ENCODE results near the gene ATP4B.

The ATP4B gene

DNA sequence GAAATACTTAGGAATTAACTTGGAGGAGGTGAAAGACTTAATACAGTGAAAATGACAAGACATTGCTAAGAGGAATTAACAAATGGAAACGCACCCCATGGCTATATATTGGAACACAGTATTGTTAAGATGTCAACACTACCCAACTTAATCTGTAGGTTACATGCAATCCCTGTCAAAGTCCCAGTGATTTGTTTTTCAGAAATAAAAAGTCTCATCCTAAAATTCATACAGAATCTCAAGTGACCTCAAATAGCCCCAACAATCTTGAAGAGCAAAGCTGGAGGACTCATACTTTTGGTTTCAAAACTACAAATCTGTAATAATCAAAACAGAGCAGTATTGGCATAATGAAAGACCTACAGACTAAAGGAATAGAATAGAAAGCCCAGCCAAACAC, 13.2 kb downstream of the ATP4B start:
- H3K14ac ChIP-seq (ENCODE audit: low read length in 2 of 2) = no peak overlapping the region
- peaks cover 20 to 22% of the 10 kb centered on the region in 2 experiments for H3K36me3 ChIP-seq (ENCODE audit: control insufficient read depth in 1 of 2, insufficient read depth in 2 of 2, low read depth in 1 of 2, low read length in 2 of 2)
- H3K27me3 ChIP-seq (ENCODE audit: control insufficient read depth in 1 of 2, insufficient read depth in 1 of 2, low read length in 2 of 2) = no peaks in the 10 kb centered on the region
- WGBS = 92% methylated on average over 1 of the region's 1 CpG
- H2BK5ac ChIP-seq (ENCODE audit: low read depth, low read length, poor library complexity, severe bottlenecking) = no peak overlapping the region
- H2AFZ ChIP-seq (ENCODE audit: low read depth, low read length) = no peak overlapping the region
- no peak overlapping the region for H3K9ac ChIP-seq (ENCODE audit: low read length)
- H3K9me3 ChIP-seq (ENCODE audit: control insufficient read depth, low read length) = no peaks in the 10 kb centered on the region
- no peak overlapping the region for H3K18ac ChIP-seq (ENCODE audit: low read depth in 1 of 2, low read length in 2 of 2)
- H4K8ac ChIP-seq (ENCODE audit: low read length) = no peak overlapping the region
- H3K23ac ChIP-seq (ENCODE audit: low read length in 2 of 2) = no peak overlapping the region
- H2BK120ac ChIP-seq (ENCODE audit: low read depth, low read length) = no peak overlapping the region
- no peak overlapping the region for H2BK12ac ChIP-seq (ENCODE audit: low read length in 2 of 2)
- no peak overlapping the region for H4K91ac ChIP-seq (ENCODE audit: low read length)
- peaks cover 10% of the 10 kb centered on the region for H3K79me1 ChIP-seq (replicated peaks; ENCODE audit: low read length, poor library complexity, severe bottlenecking)
- no peak for DNase-seq
- no peak overlapping the region for H2BK15ac ChIP-seq (ENCODE audit: low read depth, poor library complexity, severe bottlenecking)
- H3K4me1 ChIP-seq (ENCODE audit: control insufficient read depth, insufficient read depth, low read depth, low read length) = peaks cover 3% of the 10 kb centered on the region
- no peak overlapping the region for H2AK5ac ChIP-seq (ENCODE audit: low read length, severe bottlenecking)
- H3K4me3 ChIP-seq (ENCODE audit: insufficient read depth in 1 of 2, low read depth in 1 of 2, low read length in 2 of 2) = no peak overlapping the region
- no peak overlapping the region for H3K4ac ChIP-seq (ENCODE audit: low read depth in 1 of 2, low read length in 2 of 2)
- no peak overlapping the region for H3K27ac ChIP-seq (ENCODE audit: low read length, poor library complexity, severe bottlenecking)
- H3K4me2 ChIP-seq (ENCODE audit: low read length, poor library complexity, severe bottlenecking) = no peak overlapping the region

- Histone ChIP-seq H3K36me3 (ENCODE audit: control insufficient read depth in 1 of 2, insufficient read depth in 2 of 2, low read depth in 1 of 2, low read length in 2 of 2) (peaks cover 26 to 32% of the 10 kb centered on the region in 2 experiments), H4K91ac (ENCODE audit: low read length) (no peak overlapping the region), H3K9me3 (ENCODE audit: control insufficient read depth, low read length) (no peaks in the 10 kb centered on the region), H3K4me1 (ENCODE audit: control insufficient read depth, insufficient read depth, low read depth, low read length) (peaks cover 3% of the 10 kb centered on the region), H3K4me2 (ENCODE audit: low read length, poor library complexity, severe bottlenecking) (no peak overlapping the region), H3K18ac (ENCODE audit: low read depth in 1 of 2, low read length in 2 of 2) (no peak overlapping the region), H3K27ac (ENCODE audit: low read length, poor library complexity, severe bottlenecking) (peak overlapping the region; percentile 73), H3K79me1 (replicated peaks; ENCODE audit: low read length, poor library complexity, severe bottlenecking) (peaks cover 17% of the 10 kb centered on the region), H2BK15ac (ENCODE audit: low read depth, poor library complexity, severe bottlenecking) (no peak overlapping the region), H4K8ac (ENCODE audit: low read length) (no peak overlapping the region), H3K4ac (ENCODE audit: low read depth in 1 of 2, low read length in 2 of 2) (no peak overlapping the region), H2BK12ac (ENCODE audit: low read length in 2 of 2) (no peak overlapping the region), H3K4me3 (ENCODE audit: insufficient read depth in 1 of 2, low read depth in 1 of 2, low read length in 2 of 2) (no peak overlapping the region), H2BK5ac (ENCODE audit: low read depth, low read length, poor library complexity, severe bottlenecking) (no peak overlapping the region), H3K27me3 (ENCODE audit: control insufficient read depth in 1 of 2, insufficient read depth in 1 of 2, low read length in 2 of 2) (no peaks in the 10 kb centered on the region), H2BK120ac (ENCODE audit: low read depth, low read length) (no peak overlapping the region), H3K23ac (ENCODE audit: low read length in 2 of 2) (no peak overlapping the region), H3K9ac (ENCODE audit: low read length) (no peak overlapping the region), H3K14ac (ENCODE audit: low read length in 2 of 2) (no peak overlapping the region), H2AFZ (ENCODE audit: low read depth, low read length) (no peak overlapping the region), H2AK5ac (ENCODE audit: low read length, severe bottlenecking) (no peak overlapping the region)
- DNase-seq = no peak
- WGBS = 100% methylated on average over 2 of the region's 5 CpGs
Measured at GRCh38 chr13:113643593-113643992, 14.4 kb downstream of the ATP4B start.

- no peaks in the 10 kb centered on the region for H3K27me3 ChIP-seq (ENCODE audit: control insufficient read depth in 1 of 2, insufficient read depth in 1 of 2, low read length in 2 of 2)
- H3K4me3 ChIP-seq (ENCODE audit: insufficient read depth in 1 of 2, low read depth in 1 of 2, low read length in 2 of 2) = no peak overlapping the region
- 100% methylated on average over 2 of the region's 2 CpGs for WGBS
- H3K79me1 ChIP-seq (replicated peaks; ENCODE audit: low read length, poor library complexity, severe bottlenecking) = peaks cover 23% of the 10 kb centered on the region
- H3K14ac ChIP-seq (ENCODE audit: low read length in 2 of 2) = no peak overlapping the region
- H4K91ac ChIP-seq (ENCODE audit: low read length) = no peak overlapping the region
- H3K36me3 ChIP-seq (ENCODE audit: control insufficient read depth in 1 of 2, insufficient read depth in 2 of 2, low read depth in 1 of 2, low read length in 2 of 2) = peaks cover 27 to 42% of the 10 kb centered on the region in 2 experiments
- no peak overlapping the region for H2AFZ ChIP-seq (ENCODE audit: low read depth, low read length)
- H3K4me2 ChIP-seq (ENCODE audit: low read length, poor library complexity, severe bottlenecking) = no peak overlapping the region
- no peaks in the 10 kb centered on the region for H3K9me3 ChIP-seq (ENCODE audit: control insufficient read depth, low read length)
- H2BK5ac ChIP-seq (ENCODE audit: low read depth, low read length, poor library complexity, severe bottlenecking) = no peak overlapping the region
- no peak overlapping the region for H3K23ac ChIP-seq (ENCODE audit: low read length in 2 of 2)
- H3K27ac ChIP-seq (ENCODE audit: low read length, poor library complexity, severe bottlenecking) = peak overlapping the region; percentile 35
- H2BK120ac ChIP-seq (ENCODE audit: low read depth, low read length) = no peak overlapping the region
- H2BK15ac ChIP-seq (ENCODE audit: low read depth, poor library complexity, severe bottlenecking) = no peak overlapping the region
- no peak overlapping the region for H2AK5ac ChIP-seq (ENCODE audit: low read length, severe bottlenecking)
- no peak overlapping the region for H2BK12ac ChIP-seq (ENCODE audit: low read length in 2 of 2)
- H3K18ac ChIP-seq (ENCODE audit: low read depth in 1 of 2, low read length in 2 of 2) = no peak overlapping the region
- H4K8ac ChIP-seq (ENCODE audit: low read length) = no peak overlapping the region
- no peak overlapping the region for H3K9ac ChIP-seq (ENCODE audit: low read length)
- H3K4me1 ChIP-seq (ENCODE audit: control insufficient read depth, insufficient read depth, low read depth, low read length) = peaks cover 3% of the 10 kb centered on the region
- no peak overlapping the region for H3K4ac ChIP-seq (ENCODE audit: low read depth in 1 of 2, low read length in 2 of 2)
- DNase-seq = no peak
Measured at GRCh38 chr13:113642563-113642962, 15.4 kb downstream of the ATP4B start.

DNA sequence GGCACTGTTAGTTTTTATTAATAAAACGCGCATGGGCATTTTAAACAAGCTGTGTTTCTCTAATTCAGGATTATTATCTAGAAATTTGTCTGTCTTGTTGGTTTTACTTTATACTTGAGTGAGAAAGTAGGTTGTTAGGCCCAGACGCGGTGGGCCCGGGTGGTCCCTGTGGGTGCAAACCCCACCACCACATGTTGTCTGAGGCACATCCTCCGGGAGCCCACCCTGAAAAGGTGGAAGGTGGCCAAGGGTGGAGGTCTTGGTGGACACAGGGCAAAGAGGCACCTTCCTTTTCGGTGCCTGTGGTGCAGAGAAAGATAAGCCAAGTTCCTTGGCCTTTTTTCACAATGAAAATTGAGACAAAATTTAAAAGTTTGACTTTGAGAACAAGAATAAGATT, 16.6 kb downstream of the ATP4B start:
- WGBS = 98% methylated on average over 7 of the region's 7 CpGs
- H3K14ac ChIP-seq (ENCODE audit: low read length in 2 of 2) = no peak overlapping the region
- no peak overlapping the region for H3K4ac ChIP-seq (ENCODE audit: low read depth in 1 of 2, low read length in 2 of 2)
- H2BK12ac ChIP-seq (ENCODE audit: low read length in 2 of 2) = no peak overlapping the region
- H3K9me3 ChIP-seq (ENCODE audit: control insufficient read depth, low read length) = no peaks in the 10 kb centered on the region
- H3K27me3 ChIP-seq (ENCODE audit: control insufficient read depth in 1 of 2, insufficient read depth in 1 of 2, low read length in 2 of 2) = no peaks in the 10 kb centered on the region
- no peak overlapping the region for H3K9ac ChIP-seq (ENCODE audit: low read length)
- H3K18ac ChIP-seq (ENCODE audit: low read depth in 1 of 2, low read length in 2 of 2) = no peak overlapping the region
- no peak overlapping the region for H3K23ac ChIP-seq (ENCODE audit: low read length in 2 of 2)
- H3K4me2 ChIP-seq (ENCODE audit: low read length, poor library complexity, severe bottlenecking) = no peak overlapping the region
- no peak overlapping the region for H2BK5ac ChIP-seq (ENCODE audit: low read depth, low read length, poor library complexity, severe bottlenecking)
- H2AK5ac ChIP-seq (ENCODE audit: low read length, severe bottlenecking) = no peak overlapping the region
- no peak overlapping the region for H4K91ac ChIP-seq (ENCODE audit: low read length)
- H4K8ac ChIP-seq (ENCODE audit: low read length) = no peak overlapping the region
- peaks cover 32% of the 10 kb centered on the region for H3K79me1 ChIP-seq (replicated peaks; ENCODE audit: low read length, poor library complexity, severe bottlenecking)
- no peak overlapping the region for H3K4me3 ChIP-seq (ENCODE audit: insufficient read depth in 1 of 2, low read depth in 1 of 2, low read length in 2 of 2)
- no peak overlapping the region for H2BK15ac ChIP-seq (ENCODE audit: low read depth, poor library complexity, severe bottlenecking)
- H2AFZ ChIP-seq (ENCODE audit: low read depth, low read length) = no peak overlapping the region
- H3K27ac ChIP-seq (ENCODE audit: low read length, poor library complexity, severe bottlenecking) = no peak overlapping the region
- no peak for DNase-seq
- H2BK120ac ChIP-seq (ENCODE audit: low read depth, low read length) = no peak overlapping the region
- H3K36me3 ChIP-seq (ENCODE audit: control insufficient read depth in 1 of 2, insufficient read depth in 2 of 2, low read depth in 1 of 2, low read length in 2 of 2) = peaks cover 36 to 53% of the 10 kb centered on the region in 2 experiments
- peaks cover 3% of the 10 kb centered on the region for H3K4me1 ChIP-seq (ENCODE audit: control insufficient read depth, insufficient read depth, low read depth, low read length)

All from mesenchymal stem cell (in vitro differentiated cells and primary cell).